ENCODE data around the gene ANKRD60.
A peak's percentile ranks its signal among the peaks of the same experiment; 100 is the strongest.

The ANKRD60 gene

GRCh38 chr20:58228484-58229197 lies at the start of gene ANKRD60:
Gene ANKRD60 (minus strand): TSS chr20:58228653. CDS start chr20:58228653, 0 bp downstream.
- no peak for DNase-seq

- DNase-seq, result no peak
Observed at GRCh38 chr20:58277578-58278472, 49.4 kb upstream of the ANKRD60 start.

- no peak for DNase-seq
Observed at GRCh38 chr20:58277107-58277506, 48.7 kb upstream of the ANKRD60 start.

- no peak for DNase-seq
Observed at GRCh38 chr20:58274384-58274783, 45.9 kb upstream of the ANKRD60 start.

GRCh38 chr20:58271606-58272351 lies 43.3 kb upstream of the ANKRD60 start:
- no peak for DNase-seq

GRCh38 chr20:58268936-58269619 lies 40.6 kb upstream of the ANKRD60 start:
- DNase-seq, result peak; percentile 42 to 48

GRCh38 chr20:58268421-58268821 lies 40.0 kb upstream of the ANKRD60 start:
- DNase-seq, result no peak

GRCh38 chr20:58267389-58268215 lies 39.1 kb upstream of the ANKRD60 start:
- no peak for DNase-seq

GRCh38 chr20:58264271-58264670 lies 35.8 kb upstream of the ANKRD60 start:
- DNase-seq, result no peak

GRCh38 chr20:58261660-58262059 lies 33.2 kb upstream of the ANKRD60 start:
- no peak for DNase-seq

- no peak for DNase-seq
Observed at GRCh38 chr20:58260006-58260405, 31.6 kb upstream of the ANKRD60 start.

GRCh38 chr20:58256842-58257241 lies 28.4 kb upstream of the ANKRD60 start:
- DNase-seq, result peak; percentile 67 to 73

- DNase-seq, result no peak
Observed at GRCh38 chr20:58256307-58256706, 27.9 kb upstream of the ANKRD60 start.

- DNase-seq, result no peak
Observed at GRCh38 chr20:58254890-58255289, 26.4 kb upstream of the ANKRD60 start.

GRCh38 chr20:58251979-58252591 lies 23.6 kb upstream of the ANKRD60 start:
- no peak for DNase-seq

GRCh38 chr20:58251348-58251978 lies 23.0 kb upstream of the ANKRD60 start:
- DNase-seq, result no peak

GRCh38 chr20:58246346-58246745 lies 17.9 kb upstream of the ANKRD60 start:
- peak; percentile 7 to 33 for DNase-seq

GRCh38 chr20:58245931-58246330 lies 17.5 kb upstream of the ANKRD60 start:
- no peak for DNase-seq

- no peak for DNase-seq
Observed at GRCh38 chr20:58245181-58245891, 16.9 kb upstream of the ANKRD60 start.

- DNase-seq, result no peak
Observed at GRCh38 chr20:58244517-58245030, 16.1 kb upstream of the ANKRD60 start.

Measured in Kasumi-1 (cell line).